GM18505 (cell line): Measurements from ENCODE around the gene ARHGAP31.
A peak's percentile ranks its signal among the peaks of the same experiment; 100 is the strongest.

Experiments
- ATAC-seq: cut with Tn5 transposase; IDR thresholded peaks from one replicate; pipeline ENCODE4 v1.9.1; 2021; ENCODE audit not compliant: unreplicated experiment
- POLR2A ChIP-seq: IDR thresholded peaks from 4 replicates; pipeline ENCODE4 v1.6.1; 2011; ENCODE audit warnings: borderline replicate concordance; ENCODE audit not compliant: insufficient read depth, insufficient read length; ENCODE audit errors: extremely low read depth

ARHGAP31 gene

GRCh38 chr3:119289404-119289770 is 4.8 kb upstream of the ARHGAP31 start:
- TF ChIP-seq POLR2A = no peak
- ATAC-seq = no peak

GRCh38 chr3:119290613-119291012 is 3.6 kb upstream of the ARHGAP31 start:
- TF ChIP-seq POLR2A = no peak
- no peak for ATAC-seq

GRCh38 chr3:119291062-119291700 is 3.0 kb upstream of the ARHGAP31 start:
- ATAC-seq = no peak
- no peak for TF ChIP-seq POLR2A

- ATAC-seq = no peak
- no peak for TF ChIP-seq POLR2A
Observed at GRCh38 chr3:119292666-119293065, 1.5 kb upstream of the ARHGAP31 start.

- TF ChIP-seq POLR2A = no peak
- no peak for ATAC-seq
Observed at GRCh38 chr3:119293105-119293870, 895 bp upstream of the ARHGAP31 start.

GRCh38 chr3:119294696-119295671 is 801 bp downstream of the ARHGAP31 start:
- TF ChIP-seq POLR2A = no peak
- ATAC-seq = peak; percentile 35

GRCh38 chr3:119295816-119296726 is 1.9 kb downstream of the ARHGAP31 start:
- ATAC-seq = no peak
- TF ChIP-seq POLR2A = no peak

GRCh38 chr3:119296727-119297122 is 2.5 kb downstream of the ARHGAP31 start:
- ATAC-seq = no peak
- no peak for TF ChIP-seq POLR2A

- no peak for ATAC-seq
- no peak for TF ChIP-seq POLR2A
Observed at GRCh38 chr3:119297169-119297568, 3.0 kb downstream of the ARHGAP31 start.

- ATAC-seq = no peak
- no peak for TF ChIP-seq POLR2A
Observed at GRCh38 chr3:119298565-119298941, 4.4 kb downstream of the ARHGAP31 start.

- ATAC-seq = no peak
- no peak for TF ChIP-seq POLR2A
Observed at GRCh38 chr3:119300991-119301391, 6.8 kb downstream of the ARHGAP31 start.

GRCh38 chr3:119301662-119302061 is 7.5 kb downstream of the ARHGAP31 start:
- no peak for TF ChIP-seq POLR2A
- no peak for ATAC-seq
